Right lobe of liver (tissue), 6 donors: Measurements from ENCODE around the gene KCTD2. TPM values are rescaled to one million over a fixed set of nuclear protein-coding genes. Genes with fewer than 3 reads are reported as not detected.
"Not testable (repeated sequence)": the region's sequence is repeated elsewhere in the genome, so short reads cannot be mapped to it uniquely, and the experiment has no call there.

Experiments used
- ATAC-seq, 4 donors: fragments of 200-7000 bp; cut with Tn5 transposase; one replicate each; pipeline ENCODE4 v1.9.1; 2020; ENCODE audit warnings: mild to moderate bottlenecking in 4 of 4, moderate library complexity in 4 of 4
- DNase-seq, 3 donors: peaks; one replicate each; pipeline ENCODE4 v3.0.0-alpha.2; 2020
- H3K27ac ChIP-seq, 3 donors: fragments of 200-600 bp; one replicate each; pipeline ENCODE4 v1.8.0; 2022
- H3K27me3 ChIP-seq, 2 donors: fragments of 200-600 bp; one replicate each; pipeline ENCODE4 v1.8.0; 2022
- H3K36me3 ChIP-seq, 4 donors: fragments of 200-600 bp; sonication (generic) in 1 of 4; one replicate each; pipeline versions ENCODE4 v1.5.1 to v1.8.0; 2017 to 2022; ENCODE audit warnings: control low read depth in 1 of 4
- H3K4me1 ChIP-seq, 4 donors: fragments of 200-600 bp; sonication (generic) in 1 of 4; one replicate each; pipeline versions ENCODE4 v1.5.1 to v1.8.0; 2017 to 2022; ENCODE audit warnings: control low read depth in 1 of 4
- H3K4me3 ChIP-seq, 3 donors: fragments of 200-600 bp; one replicate each; pipeline ENCODE4 v1.8.0; 2022
- H3K9me3 ChIP-seq, 4 donors: fragments of 200-600 bp; sonication (generic) in 1 of 4; one replicate each; pipeline versions ENCODE4 v1.5.1 to v1.8.0; 2017 to 2022; ENCODE audit warnings: control low read depth in 1 of 4
- CTCF ChIP-seq, 4 donors: fragments of 200-600 bp in 3 of 4; fragments of 450-650 bp in 1 of 4; IDR thresholded peaks; one replicate each; pipeline versions ENCODE4 v1.5.1 to v1.8.0; 2016 to 2022; ENCODE audit warnings: antibody characterized with exemption in 4 of 4, mild to moderate bottlenecking in 2 of 4
- POLR2A ChIP-seq: fragments of 450-650 bp; IDR thresholded peaks from one replicate; pipeline ENCODE4 v1.6.1; 2017; ENCODE audit warnings: antibody characterized with exemption, mild to moderate bottlenecking
- WGBS: methylation state at CpG from one replicate; pipeline ENCODE4 v1.1.6; 2018; ENCODE audit warnings: low coverage, low lambda C conversion rate; ENCODE audit not compliant: insufficient coverage; ENCODE audit errors: missing lambda C conversion rate; 5-methylcytosine and 5-hydroxymethylcytosine counted together
- intact Hi-C, 2 donors: fragments of 100-400 bp; cut with DNase I; formaldehyde crosslinking; loops; one replicate each; pipeline versions ENCODE4 v1.11.2 to v1.14.1; 2022
- total RNA-seq, 6 experiments: library from RNA; depleted of rRNA in 2 of 6; stranded (reverse); fragments of >200 nt in 2 of 6; fragmentation: NEBNext Ultra II Directional in 3 of 6; extraction: Animal tissue kit (Norgen Biotek cat#: 25700) in 3 of 6; gene quantifications; one replicate each; pipeline versions ENCODE4 v1.1.0 to v1.2.4, GENCODE V29; 2016 to 2023
- donor health status: DM: no; HTN: yes; CAD: no.
- donor health status: DM: no; HTN: no; CAD: no.
- donor health status: DM: no; HTN: no; CAD: no.
- donor health status: DM: no; HTN: yes; CAD: no.
- donor health status: DM: no; HTN: yes; CAD: no.

Gene KCTD2
- total RNA-seq, 6 experiments from 2014 or later, result 7.2 to 10.3 (median 8.1) TPM

- ATAC-seq, result peak; percentile 37 to 56 (median 50)
- no peak for TF ChIP-seq CTCF (IDR thresholded peaks at IDR 0.05)
- no peak for TF ChIP-seq POLR2A
- Histone ChIP-seq H3K9me3 (no peaks in the 10 kb centered on the region), H3K27ac (peak overlapping the region in 1 of 3 donors; percentile 47), H3K27me3 (no peaks in the 10 kb centered on the region), H3K4me1 (peaks cover 0 to 1% (median 0%) of the 10 kb centered on the region in 4 donors), H3K4me3 (no peak overlapping the region), H3K36me3 (peaks cover 0 to 23% (median 12%) of the 10 kb centered on the region in 4 donors)
- DNase-seq, result no peak
- intact Hi-C loops, result loop anchor here in 1 of 2 donors (10.0 kb wide), 1 partner anchor 49 kb away; no protein-coding TSS in a partner anchor
- WGBS, result 39% methylated on average over 4 of the region's 6 CpGs
These were observed 18.6 kb downstream of the KCTD2 start for GRCh38 chr17:75065562-75066151.

- H3K36me3 ChIP-seq, result peaks cover 0 to 16% (median 10%) of the 10 kb centered on the region in 4 donors
- no peak overlapping the region for H3K27ac ChIP-seq
- WGBS, result 64% methylated on average over 4 of the region's 4 CpGs
- no peaks in the 10 kb centered on the region for H3K27me3 ChIP-seq
- DNase-seq (no peak), ATAC-seq (no peak)
- H3K4me3 ChIP-seq, result no peak overlapping the region
- no peak for TF ChIP-seq CTCF (IDR thresholded peaks at IDR 0.05)
- no peak for TF ChIP-seq POLR2A
- intact Hi-C loops, result loop anchor here in 1 of 2 donors (10.0 kb wide), 1 partner anchor 47 kb away; no protein-coding TSS in a partner anchor
- H3K9me3 ChIP-seq, result no peaks in the 10 kb centered on the region
- no peaks in the 10 kb centered on the region for H3K4me1 ChIP-seq
These were observed 20.8 kb downstream of the KCTD2 start for GRCh38 chr17:75067856-75068255.

GRCh38 chr17:75068750-75069149, 21.7 kb downstream of the KCTD2 start:
- Histone ChIP-seq H3K4me1 (no peaks in the 10 kb centered on the region), H3K9me3 (no peaks in the 10 kb centered on the region), H3K36me3 (peaks cover 0 to 7% (median 5%) of the 10 kb centered on the region in 4 donors), H3K27ac (no peak overlapping the region), H3K4me3 (no peak overlapping the region), H3K27me3 (no peaks in the 10 kb centered on the region)
- DNase-seq (no peak), ATAC-seq (no peak)
- WGBS, result 71% methylated on average over 6 of the region's 8 CpGs
- no peak for TF ChIP-seq POLR2A
- no peak for TF ChIP-seq CTCF (IDR thresholded peaks at IDR 0.05)
- intact Hi-C loops, result loop anchor here in 1 of 2 donors (10.0 kb wide), 1 partner anchor 46 kb away; no protein-coding TSS in a partner anchor

DNA sequence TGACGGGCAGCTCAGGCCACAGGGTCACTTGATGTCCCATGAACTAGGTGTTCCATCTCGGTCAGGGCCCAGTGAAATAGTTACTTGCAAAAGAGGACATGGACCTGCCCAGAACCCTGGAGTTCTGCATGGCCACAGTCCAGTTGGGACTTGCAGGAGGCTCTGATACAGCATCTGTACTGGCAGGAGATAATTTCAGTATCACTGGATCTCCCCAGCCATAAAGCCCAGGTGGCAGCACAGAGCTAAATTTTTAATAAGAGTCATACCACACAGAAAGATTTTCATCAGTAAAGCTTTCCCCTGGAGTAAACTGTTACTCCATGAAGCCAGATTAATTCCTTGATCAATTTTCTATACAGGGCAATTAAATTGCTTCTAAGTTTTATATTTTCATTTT, 22.8 kb downstream of the KCTD2 start:
- H3K27ac ChIP-seq, result no peak overlapping the region
- no peaks in the 10 kb centered on the region for H3K4me1 ChIP-seq
- peak; percentile 65 to 68 (median 66) for ATAC-seq
- no peak overlapping the region for H3K4me3 ChIP-seq
- WGBS, result 39% methylated on average over 2 of the region's 2 CpGs
- DNase-seq, result no peak
- TF ChIP-seq CTCF (IDR thresholded peaks at IDR 0.05) (peak; percentile 37 to 52 (median 43)), POLR2A (no peak)
- H3K27me3 ChIP-seq, result no peaks in the 10 kb centered on the region
- no peaks in the 10 kb centered on the region for H3K36me3 ChIP-seq
- no peaks in the 10 kb centered on the region for H3K9me3 ChIP-seq
- intact Hi-C loops, result loop anchor here in 1 of 2 donors (10.0 kb wide), 1 partner anchor 45 kb away; no protein-coding TSS in a partner anchor

DNA sequence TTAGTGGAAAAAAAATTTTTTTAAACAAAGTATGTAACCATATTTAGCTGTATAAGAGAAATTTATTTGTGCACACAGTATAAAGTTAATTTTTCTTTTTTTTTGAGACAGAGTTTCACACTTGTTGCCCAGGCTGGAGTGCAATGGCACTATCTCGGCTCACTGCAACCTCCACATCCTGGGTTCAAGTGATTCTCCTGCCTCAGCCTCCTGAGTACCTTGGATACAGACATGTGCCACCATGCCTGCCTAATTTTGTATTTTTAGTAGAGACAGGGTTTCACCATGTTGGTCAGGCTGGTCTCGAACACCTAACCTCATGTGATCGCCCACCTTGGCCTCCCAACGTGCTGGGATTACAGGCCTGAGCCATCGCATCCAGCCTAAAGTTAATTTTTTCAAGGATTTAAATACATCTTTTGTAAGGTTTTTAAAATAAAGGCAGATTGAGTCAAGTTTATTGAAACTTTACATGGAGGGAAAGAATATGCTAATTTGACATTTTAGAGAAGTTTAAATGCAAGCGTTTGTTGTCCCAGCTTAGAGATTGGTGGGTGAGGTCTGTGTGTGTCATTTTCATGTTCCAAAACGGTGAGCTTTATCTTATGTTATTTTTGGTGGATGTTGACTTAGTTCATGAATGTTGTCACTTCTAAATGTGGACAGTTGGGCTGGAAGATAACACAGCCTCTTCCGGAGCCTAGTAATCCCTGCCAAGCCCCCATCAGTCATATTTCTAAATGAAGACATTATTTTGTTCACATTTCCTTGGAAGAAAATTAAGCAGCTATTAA, 24.6 kb downstream of the KCTD2 start:
- H3K27me3 ChIP-seq, ATAC-seq, H3K4me3 ChIP-seq, H3K4me1 ChIP-seq, DNase-seq, H3K27ac ChIP-seq, intact Hi-C loops, H3K36me3 ChIP-seq, H3K9me3 ChIP-seq: not testable (repeated sequence)
- WGBS, result 75% methylated on average over 8 of the region's 8 CpGs

DNA sequence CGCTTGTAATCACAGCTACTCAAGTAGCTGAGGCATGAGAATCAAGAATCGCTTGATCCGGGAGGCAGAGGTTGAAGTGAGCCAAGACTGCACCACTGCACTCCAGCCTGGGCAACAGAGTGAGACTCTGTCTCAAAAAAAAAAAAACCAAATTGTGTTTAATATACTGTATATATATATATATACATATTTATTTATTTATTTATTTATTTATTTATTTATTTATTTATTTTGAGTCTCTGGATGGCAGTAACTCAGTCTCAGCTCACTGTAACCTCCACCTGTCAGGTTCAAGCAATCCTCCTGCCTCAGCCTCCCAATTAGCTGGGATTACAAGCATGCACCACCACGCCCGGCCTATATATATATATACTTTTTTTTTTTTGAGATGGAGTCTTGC, 25.9 kb downstream of the KCTD2 start:
- ATAC-seq, result not testable (repeated sequence)

More for the DNA sequence above, 25.9 kb downstream of the KCTD2 start:
- H3K27ac ChIP-seq, H3K36me3 ChIP-seq, H3K4me3 ChIP-seq, intact Hi-C loops, H3K27me3 ChIP-seq, DNase-seq, H3K9me3 ChIP-seq: not testable (repeated sequence)
- peaks cover 0 to 16% (median 6%) of the 10 kb centered on the region in 4 donors for H3K4me1 ChIP-seq
- WGBS, result 94% methylated on average over 3 of the region's 5 CpGs
